HG03469 (cell line): ENCODE results near the gene RAB28.

Source experiments
- ATAC-seq: cut with Tn5 transposase; IDR thresholded peaks from one replicate; pipeline ENCODE4 v1.9.1; 2021; ENCODE audit warnings: mild to moderate bottlenecking, moderate library complexity, moderate number of reproducible peaks; ENCODE audit not compliant: unreplicated experiment

The RAB28 gene

DNA sequence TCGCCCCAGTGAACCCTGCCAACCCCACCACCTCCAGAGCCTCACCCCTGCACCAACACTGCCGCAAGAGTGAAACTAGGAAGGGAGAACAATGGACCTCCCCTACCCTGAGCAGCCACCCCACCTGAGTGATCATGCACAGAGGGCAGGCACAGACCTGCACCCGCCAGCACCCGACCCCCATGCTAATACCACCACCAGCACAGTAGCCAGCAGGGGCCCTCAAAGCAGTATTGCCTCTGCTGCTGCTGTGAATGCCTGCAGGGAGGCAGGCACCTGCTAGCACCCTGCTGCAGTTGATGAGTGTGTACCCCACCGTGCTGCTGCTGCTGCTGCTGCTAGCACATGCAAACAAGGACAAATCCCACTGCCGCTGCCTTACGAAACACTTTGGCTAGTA is 100.1 kb downstream of the RAB28 start:
- ATAC-seq, result no peak

DNA sequence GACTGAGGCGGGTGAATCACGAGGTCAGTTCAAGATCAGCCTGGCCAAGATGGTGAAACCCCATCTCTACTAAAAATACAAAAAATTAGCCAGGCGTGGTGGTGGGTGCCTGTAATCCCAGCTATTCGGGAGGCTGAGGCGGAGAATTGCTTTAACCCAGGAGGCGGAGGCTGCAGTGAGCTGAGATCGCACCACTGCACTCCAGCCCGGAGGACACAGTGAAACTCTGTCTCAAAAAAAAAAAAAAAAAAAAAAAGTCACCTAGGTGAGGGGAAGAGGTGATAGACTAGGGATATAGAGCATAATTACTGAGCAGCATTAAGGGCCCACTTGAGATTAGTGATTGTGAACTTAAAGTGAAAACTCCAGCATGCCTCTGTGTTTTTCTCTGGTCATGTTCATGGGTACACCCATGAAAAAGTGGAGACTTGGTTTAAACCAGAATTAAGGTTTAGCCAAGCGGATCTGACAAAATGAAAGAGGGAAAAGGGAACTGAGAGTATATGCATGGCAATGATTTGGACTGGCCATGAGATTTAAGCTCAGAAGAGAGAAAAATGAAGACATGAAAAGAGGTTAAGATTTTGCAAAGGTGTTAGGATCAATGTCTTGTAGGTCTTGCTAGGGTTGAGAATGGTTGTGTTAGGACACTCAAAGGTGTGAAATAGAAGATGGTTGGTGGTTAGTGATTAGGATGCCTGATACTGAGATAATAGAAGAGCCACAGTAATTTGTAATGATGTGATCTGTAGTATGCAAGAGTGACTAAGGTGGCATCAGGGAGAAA is 105.0 kb downstream of the RAB28 start:
- ATAC-seq, result peak; percentile 87

DNA sequence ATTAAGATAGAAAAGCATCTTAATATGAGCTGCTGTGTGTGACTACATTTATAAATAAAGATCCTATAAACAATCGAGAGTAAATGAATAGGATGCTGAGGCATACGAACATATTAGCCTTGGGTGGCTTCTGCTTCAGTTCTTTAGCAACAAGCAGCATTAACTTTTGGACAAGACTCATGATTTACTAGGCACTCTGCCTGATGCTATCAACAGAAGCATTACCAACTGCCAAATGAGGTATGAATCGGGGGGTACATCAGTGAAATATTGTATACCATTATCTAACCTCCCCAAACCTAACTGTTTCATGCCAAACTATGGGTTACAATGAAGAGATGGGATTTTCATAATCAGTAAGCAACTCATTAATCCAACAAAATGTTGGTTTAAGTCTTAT is 113.1 kb downstream of the RAB28 start:
- no peak for ATAC-seq

DNA sequence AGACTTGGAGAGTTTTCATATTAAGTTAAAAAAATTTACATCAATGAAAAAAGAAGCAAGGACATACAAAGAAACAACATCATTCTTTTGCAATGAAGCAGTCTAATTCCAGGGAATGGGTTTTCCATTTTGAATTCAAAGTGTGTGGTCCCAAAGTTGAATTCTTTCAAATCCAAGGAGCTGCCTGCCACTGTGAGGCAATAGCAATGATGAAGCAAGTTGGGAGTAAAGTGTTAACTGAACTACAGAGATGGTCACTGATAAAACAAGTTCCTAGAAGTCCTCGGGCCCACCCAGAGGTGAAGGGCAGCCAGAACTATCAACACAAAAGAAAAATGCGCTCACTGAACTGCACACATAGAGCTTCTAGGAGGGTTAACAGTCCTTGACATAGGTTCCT is 115.9 kb downstream of the RAB28 start:
- no peak for ATAC-seq

DNA sequence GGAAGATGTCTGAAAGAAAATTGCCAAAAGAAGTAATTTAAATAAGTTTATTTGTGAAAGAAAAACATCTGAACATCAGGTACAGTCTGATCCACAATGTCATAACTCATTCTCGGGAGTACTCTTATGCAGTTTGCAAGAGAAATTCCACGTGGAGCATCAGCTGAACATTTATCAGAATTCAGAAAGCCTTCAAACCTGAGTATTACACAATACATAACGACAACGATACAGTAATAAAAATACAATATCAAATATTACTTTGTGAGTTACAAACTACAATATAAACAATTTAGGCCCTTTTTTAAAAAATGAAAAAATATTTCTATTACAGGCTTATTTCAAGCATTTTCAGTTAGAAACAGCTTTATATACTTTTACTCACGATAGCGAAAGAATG is 116.4 kb downstream of the RAB28 start:
- ATAC-seq, result no peak

DNA sequence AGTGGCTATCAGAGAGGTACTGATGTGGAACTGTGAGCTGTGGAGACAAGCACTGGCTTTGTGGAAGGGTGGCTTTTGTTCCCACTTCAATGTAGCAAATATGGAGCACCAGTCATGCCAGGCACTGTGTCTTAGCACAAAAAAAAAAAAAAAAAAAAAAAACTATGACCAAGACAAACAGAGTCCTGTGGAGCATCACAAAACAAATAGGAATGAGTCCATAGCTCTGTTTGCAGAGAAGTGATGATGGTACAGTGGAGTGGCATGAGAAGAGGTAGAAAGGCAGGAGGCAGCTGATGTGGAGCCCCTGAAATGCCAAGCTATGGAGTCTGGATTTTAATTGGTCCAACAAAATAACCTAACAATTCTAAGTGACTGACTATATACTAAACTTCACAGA is 116.9 kb downstream of the RAB28 start:
- no peak for ATAC-seq

DNA sequence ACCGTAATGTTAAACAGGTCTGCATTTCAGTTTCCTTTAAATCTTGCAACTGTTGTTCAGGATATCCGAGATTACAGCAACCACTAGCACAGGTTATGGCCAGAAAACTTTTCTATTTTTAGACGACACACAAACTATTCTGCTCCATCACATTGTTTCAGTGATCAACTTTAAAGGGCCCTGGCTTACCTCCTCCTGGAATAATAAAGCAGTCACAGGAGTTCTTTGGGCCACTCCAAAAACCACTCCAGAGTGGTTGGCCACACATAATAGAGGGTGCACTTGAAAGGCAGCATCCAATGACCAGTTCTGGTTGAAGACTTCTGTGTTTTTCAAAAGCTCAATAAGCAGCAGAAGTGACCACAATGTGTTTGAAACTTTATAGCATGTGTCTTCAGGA is 118.9 kb downstream of the RAB28 start:
- ATAC-seq, result no peak

DNA sequence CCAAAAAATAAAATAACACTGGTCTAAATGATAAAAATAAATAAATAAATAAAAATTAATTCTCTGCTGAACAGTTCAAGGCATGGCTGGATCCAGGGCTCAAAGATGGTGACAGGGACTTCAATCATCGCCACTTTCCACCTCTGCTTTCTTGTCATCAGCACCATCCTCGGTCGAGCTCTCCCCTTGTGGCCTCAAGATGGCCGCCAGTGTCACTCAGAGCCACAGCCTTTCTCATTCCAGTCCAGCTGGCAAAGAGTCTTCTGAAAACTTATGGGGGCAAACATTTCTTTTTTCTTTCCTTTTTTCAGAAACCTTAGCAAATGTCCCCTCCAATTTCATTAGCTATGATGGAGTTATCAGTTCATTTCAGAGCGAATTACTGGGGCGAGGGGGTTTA is 119.5 kb downstream of the RAB28 start:
- no peak for ATAC-seq

DNA sequence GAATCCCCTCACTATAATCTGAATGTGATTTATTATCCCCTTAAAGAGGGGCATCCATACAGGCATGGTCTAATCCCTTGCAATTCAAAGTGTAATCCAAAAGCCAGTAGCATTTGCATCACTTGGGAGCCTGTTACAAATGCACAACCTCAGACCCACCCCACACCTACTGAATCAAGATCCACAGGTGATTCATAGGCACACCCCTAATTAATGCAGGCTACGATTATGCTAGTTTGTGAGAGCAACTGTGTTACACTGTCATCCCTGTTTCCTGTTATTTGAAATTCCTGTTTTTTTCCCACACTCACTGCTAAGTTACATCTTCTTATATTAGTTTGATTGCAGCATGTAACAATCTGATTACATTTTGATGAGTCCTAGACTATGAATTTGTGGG is 120.0 kb downstream of the RAB28 start:
- no peak for ATAC-seq

DNA sequence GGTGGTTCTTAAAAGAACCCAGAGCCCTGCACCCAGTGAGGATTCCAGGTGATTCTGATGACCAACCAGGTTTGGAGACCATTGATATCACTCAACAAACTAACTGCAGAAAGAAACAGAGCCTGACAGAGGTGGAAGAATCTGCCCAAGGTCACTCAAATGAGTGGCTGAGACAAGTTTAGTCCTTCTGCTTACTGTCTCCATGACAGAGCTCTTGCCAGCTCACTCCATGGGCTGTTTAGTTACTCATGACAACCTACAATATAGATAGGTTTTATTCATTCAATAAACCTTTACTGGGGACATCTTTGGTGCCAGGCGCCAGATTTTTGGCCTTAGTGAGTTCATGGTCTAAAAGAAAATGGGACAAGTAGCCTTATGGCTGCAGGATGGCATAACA is 124.3 kb downstream of the RAB28 start:
- ATAC-seq, result no peak

DNA sequence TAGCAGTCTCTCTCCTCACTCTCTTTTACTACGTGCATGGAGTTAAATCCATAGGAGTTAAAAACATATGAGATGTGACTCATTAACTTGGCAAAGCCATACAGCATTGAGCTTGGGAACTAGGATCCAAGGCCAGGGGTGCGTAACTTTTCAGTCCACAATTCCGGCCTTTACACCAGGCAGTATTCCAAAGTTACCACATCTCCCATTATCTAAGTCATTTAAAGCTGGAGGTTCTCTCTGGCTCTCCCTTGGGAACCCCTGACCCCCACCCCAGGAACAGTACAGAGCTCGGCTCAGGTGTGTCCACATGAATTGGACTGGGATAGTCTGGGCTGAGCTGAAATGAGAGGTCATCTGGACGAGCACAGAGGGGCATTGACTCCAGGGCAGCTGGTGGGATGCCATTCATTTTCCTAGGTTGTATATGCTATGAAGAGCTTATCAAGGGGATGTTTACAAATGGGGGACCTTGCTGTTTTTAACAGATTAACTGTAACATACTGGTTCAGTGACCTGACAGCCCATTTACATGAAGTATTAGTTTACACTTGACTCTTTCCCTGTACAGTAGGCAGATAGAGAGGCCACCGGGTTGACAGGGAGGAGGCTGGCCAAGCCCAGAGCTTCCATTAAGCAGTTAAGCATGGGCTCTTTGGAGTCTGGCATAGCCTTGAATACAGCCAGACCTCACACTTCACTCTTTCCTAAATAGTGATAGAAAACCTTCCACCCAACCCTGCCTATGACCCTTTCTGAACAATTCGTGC is 128.8 kb downstream of the RAB28 start:
- ATAC-seq, result no peak

DNA sequence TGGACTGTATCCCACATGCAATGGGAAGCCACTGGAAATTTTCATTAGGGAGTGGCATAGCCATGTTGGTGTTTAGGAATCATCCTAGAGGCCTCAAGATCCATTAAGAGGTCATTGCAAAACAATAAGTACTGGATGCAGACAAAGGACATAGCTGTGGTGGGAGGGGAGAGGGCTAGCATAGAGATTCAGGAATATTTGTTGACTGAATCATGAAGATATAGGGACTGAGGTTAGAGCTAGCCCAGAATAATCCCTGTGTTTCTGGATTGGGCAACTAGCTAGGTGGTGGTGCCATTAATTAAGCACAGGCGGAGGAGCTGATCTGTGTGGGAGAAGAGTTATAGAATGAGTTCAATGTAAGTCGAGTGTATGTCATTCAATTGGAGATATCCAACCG is 135.0 kb downstream of the RAB28 start:
- ATAC-seq, result no peak

DNA sequence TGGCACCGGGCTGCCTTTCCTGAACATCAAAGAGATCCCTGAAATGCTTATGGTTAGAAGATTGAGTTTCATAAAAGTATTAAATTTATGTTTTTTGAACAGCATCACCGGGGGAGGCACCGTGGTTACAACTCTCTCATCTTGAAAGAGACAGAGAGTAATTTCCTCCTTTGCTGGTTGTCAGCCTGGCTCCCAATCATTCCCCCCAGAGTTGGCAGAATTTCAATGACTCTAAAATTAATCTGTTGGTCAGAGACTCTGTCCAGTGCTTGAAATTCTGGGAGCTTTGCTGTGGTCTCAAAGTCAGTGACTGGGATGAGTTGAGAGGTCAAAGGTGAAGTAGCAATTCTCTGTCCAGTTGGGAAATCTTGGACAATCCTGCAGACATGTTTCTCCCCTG is 135.9 kb downstream of the RAB28 start:
- ATAC-seq, result no peak

DNA sequence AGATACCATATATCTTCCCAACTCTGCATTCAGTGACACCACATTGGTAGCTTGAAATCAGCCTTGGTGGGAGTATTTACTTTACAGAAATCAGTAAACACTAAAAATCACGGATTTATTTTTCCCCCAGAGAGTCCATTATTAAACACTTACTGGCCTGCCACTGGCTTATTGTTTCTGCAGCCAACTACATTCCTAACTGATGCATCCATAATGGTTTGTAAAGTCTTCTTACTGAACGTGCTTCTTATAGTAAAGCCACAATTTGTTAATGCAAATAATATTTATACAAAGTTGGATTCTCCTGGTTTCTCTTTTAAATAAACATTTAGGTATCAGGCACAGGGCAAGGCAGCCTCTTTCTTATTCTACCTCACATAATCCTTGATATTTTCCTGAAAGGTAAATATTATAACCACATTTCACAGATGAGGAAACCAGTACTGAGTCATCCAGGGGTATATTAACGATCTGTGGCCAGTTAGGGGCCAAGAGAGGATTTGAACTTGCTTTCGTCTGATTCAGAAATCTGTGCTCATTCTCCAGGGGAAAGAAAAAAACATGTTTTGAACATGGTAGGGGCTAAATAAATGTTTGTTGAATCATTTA is 136.5 kb downstream of the RAB28 start:
- no peak for ATAC-seq

DNA sequence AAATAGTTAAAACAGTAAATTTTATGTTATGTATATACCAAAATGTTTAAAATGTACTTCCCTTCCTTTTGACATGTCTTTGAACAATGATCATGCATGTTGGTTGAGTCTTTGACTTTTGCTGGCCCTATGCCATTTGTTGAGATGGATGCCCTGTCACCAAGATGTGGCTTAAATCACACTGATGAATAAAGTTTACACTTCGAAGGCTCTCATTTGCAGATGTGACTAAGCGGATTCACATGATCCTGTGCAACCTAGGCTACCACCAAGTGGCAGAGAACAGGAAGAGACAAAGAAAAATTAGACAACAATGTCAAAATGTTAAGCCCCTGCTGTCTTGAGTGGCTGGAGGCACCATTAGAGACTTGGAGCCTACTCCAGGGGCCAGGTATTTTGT is 139.9 kb downstream of the RAB28 start:
- no peak for ATAC-seq

DNA sequence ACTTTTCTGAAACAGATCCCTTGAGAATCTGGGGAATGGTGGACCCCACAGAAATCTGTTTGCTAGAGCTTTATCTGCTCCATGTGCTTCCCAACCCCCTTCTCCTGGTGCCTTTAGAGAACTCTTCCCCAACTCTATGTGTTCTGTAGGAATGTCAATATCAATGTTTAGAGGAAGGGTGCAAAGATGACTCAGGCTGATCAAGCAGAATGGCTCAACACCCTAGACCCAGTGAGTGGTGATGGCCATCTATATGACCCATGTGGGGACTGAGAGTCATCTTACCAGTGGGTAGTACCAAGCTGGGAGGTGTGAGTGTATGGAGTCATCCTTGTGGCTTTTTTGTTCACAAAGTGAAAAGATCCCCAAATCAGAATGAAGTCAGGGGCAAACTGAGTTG is 143.5 kb downstream of the RAB28 start:
- ATAC-seq, result no peak

DNA sequence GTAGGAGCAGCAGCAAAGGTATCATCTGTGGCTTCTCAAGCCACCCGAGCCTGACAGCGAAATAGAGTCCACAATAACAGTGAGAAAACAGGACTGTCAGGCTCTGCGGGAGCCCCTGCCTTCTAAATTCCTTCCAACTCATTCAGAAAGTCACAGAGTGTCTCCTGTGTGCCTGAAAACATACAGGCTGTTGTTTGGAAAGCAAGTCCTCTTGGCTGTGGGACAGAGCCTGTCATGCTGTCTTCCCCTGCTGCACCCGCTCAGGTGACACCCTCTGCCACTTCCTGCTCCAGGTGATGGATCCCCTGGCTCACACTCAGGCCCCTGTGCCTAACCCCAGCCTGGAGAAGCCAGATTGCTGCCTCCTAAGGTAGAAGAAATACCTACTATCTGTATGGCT is 152.3 kb downstream of the RAB28 start:
- ATAC-seq, result no peak

DNA sequence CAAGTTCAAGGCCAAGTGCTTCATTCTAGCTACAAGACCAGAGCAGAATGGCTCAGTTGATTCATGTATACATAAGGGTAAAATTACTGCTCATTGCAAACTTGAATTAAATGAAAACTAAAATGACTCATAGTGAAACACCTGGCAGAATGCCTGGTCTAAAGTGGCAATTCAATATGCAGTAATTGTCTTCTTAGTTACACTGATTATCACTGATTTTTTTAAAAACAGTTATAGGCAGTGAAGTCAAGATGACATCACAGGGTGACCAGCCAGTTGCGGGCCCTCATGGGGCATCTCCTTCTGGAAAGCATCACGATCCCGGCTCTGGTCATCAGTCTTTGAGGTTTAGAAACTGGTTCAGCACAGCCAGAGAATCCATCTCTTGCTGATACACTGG is 154.2 kb downstream of the RAB28 start:
- ATAC-seq, result no peak

DNA sequence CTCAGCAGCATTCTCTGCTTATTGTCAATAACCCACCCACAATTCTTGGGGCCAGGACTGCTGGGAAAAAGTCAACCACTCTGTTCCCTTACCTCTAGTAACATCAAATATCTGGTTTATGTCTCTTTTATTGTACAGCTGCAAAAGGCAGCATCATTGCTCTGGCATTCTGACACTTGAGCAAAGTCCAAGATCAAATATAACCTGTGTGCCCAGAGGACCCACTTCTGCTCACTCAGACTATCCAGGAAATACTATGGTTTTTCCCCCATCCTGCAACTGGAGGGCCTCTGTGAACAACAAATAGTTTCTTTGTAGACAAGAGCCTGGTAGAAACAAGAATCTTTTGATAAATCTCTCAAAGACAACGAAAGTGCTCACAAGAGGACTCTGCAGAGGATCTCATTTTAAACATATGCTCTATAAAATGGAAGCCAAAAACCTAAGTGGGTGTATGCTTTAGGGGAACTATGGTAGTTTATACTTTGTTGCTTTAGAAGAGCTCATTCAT is 154.7 kb downstream of the RAB28 start:
- no peak for ATAC-seq

DNA sequence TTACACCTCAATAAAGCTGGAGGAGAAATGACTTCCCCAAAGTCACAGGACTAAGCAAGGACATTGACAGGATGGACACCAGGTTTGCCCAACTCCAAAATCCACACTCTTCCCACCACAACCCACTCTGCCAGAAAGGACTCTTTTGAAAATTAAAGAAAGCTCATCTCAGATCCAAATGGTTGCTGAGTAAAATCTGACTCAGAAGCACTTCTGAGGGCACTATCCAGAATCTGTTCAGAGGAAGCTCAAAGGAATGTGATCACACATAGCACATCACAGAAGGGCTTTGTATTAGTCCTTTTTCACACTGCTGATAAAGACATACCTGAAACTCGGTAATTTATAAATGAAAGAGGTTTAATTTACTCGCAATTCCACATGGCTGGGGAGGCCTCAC is 155.5 kb downstream of the RAB28 start:
- no peak for ATAC-seq

DNA sequence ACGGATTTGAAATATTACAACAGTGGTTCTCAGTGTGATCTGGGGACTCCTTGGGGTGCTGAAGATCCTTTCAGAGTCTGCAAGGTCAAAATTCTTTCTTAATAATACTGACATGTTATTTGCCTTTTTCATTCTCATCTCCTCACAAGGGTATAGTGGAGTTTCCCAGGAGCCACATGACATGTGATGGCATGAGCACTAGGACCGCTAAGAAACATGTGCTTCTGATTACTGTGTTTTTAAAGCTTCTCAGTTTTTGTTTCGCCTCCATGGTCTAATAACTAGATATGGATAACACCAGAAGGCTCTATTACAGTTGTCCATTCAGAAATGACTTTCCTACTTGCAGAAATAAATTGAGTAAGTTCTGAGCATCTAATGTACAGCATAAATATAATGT is 156.1 kb downstream of the RAB28 start:
- no peak for ATAC-seq

DNA sequence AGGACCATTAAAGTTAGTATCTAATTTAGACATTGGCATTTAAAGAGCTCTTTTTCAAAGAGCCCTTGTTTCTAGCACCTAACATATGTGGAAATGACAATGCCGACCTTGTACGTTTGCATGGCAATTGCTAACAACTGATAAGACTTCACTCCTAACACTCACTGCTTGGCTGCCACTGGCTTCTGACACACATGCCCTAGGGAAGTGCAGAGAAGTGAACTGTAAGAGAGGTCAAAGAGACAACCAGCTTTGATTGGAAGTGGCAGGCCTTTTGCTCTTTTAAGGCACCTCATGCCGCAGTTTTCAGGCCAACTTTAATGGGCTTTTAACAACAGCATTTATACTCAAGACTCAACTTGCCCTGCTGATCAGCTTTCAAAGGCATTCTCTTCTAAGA is 158.4 kb downstream of the RAB28 start:
- ATAC-seq, result no peak
